ENCODE measurements around the gene ADAM22.

Gene ADAM22

DNA sequence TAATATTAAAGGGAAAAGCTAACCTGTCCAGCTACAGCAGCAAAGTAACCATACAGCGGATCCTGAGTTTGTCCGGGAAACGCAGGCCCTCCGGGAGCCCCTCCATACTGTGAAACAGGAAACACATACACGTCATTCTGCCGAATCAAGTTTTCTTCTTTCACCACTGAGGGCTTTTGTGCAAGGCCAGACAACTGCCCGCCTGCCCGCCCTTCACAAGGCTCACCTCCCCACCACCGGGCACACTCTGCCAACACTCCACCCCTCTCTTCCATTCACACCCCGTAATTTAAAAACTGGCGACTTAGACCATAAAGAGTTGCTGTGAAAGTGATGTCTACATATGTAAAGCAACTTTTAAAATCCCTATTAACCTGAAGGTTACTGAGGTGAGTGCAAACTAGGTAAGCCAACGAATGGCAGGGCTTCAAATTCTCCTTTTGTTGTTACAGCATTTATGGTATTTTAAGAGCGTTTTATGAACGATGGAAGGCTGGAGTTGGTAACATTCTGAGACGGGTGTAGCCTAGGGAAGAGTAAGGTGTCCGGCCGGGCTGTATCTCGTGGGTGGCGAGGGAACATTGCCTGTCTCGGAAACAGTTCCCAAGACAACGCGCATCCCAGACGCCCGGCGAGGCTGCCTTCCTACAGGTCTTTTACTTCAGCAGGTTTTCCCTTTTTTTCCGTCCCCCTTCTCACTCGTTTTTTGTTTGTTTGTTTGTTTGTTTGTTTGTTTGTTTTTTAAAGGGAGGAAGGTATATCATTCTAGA lies 285.0 kb downstream of the ADAM22 start:
- no peak for DNase-seq

GRCh38 chr7:88219781-88220747 lies 286.0 kb downstream of the ADAM22 start, which contains the start of gene SRI:
SRI (minus strand) TSS chr7:88220038; CDS start chr7:88220026, 12 bp downstream.
- DNase-seq, result peak; percentile 86

DNA sequence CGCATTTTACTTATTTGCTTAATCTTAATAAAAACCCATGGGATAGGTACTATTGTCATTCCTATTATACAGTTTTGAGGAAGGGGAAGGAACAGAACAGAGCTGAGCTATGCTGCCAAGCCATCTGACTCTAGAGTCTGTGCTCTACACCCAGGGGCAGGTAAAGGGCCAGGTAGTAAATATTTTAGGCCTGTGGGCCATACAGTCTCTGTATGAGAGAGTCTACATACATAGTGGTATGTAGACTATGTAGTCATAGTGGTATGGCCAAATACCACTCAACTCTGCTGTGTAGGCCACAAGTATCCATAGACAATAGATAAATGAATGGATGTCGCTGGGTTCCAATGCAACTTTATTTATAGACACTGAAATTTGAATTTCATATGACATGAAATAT lies 289.2 kb downstream of the ADAM22 start:
- DNase-seq, result no peak

GRCh38 chr7:88224601-88225275 lies 290.7 kb downstream of the ADAM22 start:
- no peak for DNase-seq

- DNase-seq, result no peak
These were observed 292.1 kb downstream of the ADAM22 start for GRCh38 chr7:88226201-88226600.

DNA sequence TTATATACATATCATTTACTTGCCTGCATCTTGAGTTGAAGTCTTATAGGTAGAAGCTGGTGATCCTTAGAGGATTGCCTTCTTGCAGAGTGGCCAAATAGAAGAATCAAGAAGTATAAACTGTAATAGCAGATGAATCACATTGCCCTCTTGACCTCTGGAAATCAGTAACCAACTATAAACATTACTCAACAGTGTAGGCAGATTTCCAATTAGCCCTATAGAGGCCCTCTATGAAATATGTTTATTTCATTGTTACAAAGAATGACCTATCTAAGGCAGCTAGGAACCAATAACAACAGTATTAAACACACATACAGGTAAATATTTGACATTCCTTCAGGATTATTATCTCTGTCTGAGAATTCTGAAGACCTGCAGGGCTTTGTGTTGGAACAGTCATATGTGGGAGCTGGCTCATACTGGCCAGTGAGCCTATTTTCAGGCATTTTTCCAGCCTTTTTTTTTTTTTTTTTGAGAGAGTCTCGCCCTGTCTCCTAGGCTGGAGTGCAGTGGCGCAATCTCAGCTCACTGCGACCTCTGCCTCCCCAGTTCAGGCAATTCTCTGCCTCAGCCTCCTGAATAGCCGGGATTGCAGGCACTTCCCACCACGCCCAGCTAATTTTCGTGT lies 292.9 kb downstream of the ADAM22 start:
- no peak for DNase-seq

GRCh38 chr7:88229302-88229995 lies 295.4 kb downstream of the ADAM22 start:
- DNase-seq, result no peak

GRCh38 chr7:88230646-88231045 lies 296.6 kb downstream of the ADAM22 start:
- DNase-seq, result no peak

- DNase-seq, result no peak
These were observed 299.8 kb downstream of the ADAM22 start for GRCh38 chr7:88233828-88234227.

DNA sequence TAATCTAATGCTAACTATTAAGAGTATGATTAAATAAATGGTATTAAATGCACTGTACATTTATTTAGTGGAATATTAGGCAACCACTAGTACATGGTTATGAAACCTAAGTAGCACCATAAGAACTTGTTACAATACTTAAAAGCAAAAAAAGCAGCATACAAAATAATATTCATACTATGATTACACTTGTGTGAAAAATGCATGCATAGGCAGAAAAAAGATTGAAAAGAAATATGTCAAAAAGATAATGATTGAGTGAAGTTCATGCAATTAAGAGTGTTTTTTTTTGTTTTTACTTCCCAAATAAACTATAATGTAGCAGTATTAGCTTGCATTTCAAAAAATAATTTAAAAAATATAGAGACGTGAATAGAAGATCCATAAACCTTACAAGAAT lies 305.8 kb downstream of the ADAM22 start:
- no peak for DNase-seq

DNA sequence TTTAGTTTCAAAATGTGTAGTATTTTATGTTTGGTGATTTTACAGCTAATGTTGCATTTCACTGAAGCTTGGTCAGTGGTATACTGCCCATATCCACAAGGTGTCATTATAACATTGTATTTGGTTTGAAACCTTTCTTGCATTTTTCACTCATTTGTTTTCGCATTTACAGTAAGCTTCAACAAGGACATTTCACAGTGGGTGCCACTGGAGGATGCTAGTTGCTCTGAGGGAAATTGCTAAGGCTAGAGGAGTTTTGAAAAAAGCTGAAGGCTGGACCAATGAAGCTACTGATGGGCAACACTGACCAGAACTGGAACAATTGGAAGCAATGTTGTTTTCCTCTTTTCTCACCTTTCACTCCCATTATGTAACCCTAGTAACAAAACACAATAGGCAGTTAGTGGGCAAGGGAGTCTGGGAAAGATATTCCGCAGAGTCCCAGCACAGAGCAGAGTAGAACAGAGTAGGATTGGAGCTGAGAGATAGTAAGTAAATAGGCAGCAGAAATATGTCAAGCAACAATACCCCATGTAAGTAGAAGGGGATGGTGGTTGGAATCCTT lies 309.4 kb downstream of the ADAM22 start:
- peak; percentile 45 for DNase-seq

DNA sequence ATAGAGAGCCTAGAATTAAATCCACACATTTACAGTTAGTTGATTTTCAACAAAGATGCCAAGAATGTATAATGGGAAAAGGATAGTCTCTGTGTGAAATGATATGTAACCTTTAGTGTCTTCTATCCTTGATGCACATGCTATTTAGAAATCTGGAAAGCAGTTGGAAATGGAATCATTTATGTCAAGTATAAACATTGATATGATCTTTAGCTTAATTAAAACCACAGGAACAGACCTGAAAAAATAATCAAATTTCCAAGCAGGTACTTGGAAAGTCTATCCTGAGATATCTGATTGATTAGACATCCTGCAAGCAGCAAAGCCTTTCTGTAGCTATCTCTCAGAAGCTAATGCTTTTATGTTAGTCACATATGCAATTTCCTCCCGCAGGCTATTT lies 310.2 kb downstream of the ADAM22 start:
- DNase-seq, result no peak

Measured in NCI-H1694 treated with DMSO at 0.1 percent for 48 hours (cell line).